RKO (cell line): ENCODE measurements around the gene NXPE3.
A peak's percentile ranks its signal among the peaks of the same experiment; 100 is the strongest.

Experiments used
- DNase-seq: peaks from one replicate; pipeline ENCODE4 v3.0.0-alpha.2; 2016; ENCODE audit warnings: low spot score

NXPE3 gene

DNA sequence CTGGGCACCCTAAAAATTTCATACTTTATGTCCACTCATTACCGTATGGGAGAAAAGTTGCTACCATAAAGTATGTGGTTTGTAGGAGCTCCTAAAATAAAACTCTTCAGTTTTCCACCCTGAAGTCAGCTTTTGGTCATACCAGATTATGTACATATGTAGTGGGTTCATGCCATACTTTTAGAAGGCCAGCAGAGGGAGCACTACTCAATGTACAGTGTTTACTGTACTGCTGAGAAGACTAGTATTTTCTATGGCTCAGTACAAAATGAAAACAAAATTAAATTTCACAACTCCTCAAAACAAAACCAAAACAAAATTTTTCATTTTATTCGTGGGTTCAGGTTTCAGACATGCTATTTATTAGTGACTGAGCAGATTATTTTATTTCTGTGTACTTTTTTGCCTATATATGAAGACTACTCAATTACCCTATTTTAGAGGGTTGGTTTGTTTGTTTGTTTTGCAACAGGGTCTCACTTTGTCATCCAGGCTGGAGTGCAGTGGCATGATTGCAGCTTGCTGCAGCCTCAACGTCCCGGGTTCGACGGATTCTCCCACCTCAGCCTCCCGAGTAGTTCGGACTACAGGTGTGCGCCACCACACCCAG is 24.3 kb downstream of the NXPE3 start:
- DNase-seq: peak; percentile 87

DNA sequence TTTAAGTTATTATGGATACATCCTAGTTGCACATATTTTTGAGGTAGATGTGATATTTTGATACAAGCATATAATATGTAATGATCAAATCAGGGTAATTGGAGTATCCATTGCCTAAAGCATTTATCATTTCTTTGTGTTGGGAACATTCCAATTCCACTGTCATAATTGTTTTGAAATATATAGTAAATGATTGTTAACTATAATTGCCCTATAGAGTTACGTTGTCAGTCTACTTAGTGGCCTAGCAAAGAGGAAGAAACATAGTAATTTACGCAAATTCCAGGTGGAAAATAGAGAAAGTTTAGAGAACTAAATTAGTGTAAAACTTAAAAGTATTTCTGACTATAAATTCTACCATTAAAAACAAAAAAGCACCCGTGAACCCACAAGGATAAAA is 24.9 kb downstream of the NXPE3 start:
- no peak for DNase-seq

DNA sequence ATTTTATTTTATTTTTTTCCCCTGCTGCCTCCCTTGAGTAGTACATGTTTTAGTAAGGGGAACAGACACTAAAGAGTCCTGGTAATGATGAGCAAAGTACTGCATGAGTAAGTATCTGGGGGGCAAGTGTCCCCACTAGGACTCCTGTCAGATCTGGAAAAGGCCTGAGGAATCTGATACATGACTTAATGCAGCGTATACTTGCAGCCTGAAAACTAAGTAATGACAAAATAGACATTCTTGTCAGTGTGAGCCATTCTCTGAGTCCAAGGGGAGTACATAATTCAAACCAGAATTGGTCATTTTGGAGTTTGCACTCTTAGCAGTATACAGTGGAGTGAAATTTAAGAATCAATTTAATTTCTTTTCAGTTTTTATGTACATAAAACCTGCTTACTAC is 27.5 kb downstream of the NXPE3 start:
- no peak for DNase-seq

DNA sequence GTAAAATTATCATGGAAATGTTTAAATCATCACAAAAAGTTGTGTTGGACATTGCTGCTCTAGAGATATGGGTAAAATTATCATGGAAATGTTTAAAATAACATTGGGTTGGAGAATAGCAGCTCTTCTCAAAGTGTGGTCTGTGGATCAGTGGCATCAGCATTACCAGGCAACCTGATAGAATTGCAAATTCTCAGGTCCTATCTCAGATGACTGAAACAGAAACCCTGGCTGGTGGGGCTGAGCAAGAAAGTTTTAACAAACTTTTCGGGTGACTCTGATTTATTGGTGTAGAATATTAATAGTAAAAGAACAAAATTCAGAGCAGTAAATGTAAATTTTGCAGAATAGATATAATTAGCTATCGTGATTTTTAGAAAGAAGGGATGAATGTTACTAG is 28.9 kb downstream of the NXPE3 start:
- no peak for DNase-seq

DNA sequence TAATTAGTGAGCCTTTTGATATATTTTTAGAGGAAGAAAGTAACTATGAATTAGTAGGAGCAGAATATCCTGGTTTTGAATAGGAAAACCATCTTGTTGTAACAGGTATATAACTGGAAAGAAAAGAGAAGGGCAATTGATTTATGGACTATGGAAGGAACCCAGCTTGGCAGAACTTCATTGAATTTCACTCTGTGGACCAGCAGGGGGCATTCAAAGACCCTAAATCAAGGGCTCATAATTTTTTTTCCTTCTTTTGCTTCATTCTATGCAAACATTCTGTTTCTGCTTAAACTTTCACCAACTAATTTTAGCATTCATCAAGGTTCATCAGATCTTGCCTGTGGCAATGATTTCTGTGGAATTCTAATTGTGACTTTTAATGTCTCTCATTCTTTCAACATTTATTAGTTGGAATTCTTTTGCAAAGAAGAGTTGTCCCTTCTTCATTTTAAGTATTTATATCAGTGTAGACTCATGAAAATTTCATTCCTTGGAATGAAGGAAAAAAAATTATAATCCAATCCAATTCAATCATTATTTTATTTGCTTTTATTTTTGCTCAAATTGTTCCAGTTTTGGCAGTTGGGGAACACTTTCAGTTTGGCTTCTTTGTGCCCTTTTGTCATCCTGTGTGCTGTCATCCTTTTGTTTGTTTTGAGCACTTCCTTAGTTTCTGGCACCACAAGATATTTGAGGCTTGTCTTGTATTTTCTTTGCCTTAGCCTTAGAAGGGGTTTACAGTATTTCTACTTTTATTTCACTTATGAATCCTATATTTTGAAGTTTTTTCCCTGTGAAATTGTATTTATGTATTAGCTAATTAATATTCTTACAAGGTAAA is 30.4 kb downstream of the NXPE3 start:
- peak; percentile 70 for DNase-seq

DNA sequence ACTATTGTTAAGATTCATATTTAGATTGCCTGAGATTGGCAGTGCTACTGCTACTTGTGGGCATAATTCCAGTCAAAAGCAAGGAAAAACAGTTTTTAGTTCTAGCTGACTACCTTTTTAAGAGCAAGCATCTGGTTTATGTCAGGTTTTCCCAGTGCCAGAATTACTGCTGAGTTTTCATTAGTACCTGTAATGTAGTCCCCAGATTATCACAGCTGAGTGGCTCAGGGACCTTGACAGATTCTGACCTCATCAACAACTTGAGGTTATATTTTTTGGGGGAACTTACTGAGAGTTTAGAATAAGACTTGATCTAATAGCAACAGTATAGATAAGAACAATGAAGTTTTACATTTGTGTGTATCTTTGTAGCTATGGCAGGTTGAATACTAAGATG is 31.0 kb downstream of the NXPE3 start:
- no peak for DNase-seq

DNA sequence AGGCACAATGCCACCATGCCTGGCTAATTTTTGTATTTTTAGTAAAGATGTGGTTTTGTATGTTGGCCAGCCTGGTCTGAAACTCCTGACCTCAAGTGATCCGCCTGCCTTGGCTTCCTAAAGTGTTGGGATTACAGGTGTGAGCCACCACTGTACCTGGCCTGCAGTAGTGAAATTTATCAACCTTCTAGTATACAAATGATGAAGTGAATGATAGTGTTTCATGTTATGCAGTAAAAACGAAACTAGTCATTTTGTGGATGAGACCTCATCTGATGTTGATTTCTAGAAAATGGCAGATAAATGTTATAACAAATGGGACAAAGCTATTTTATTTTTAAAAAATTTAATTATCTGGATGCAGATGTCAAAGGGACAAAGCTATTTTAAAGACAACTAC is 32.9 kb downstream of the NXPE3 start:
- DNase-seq: no peak

DNA sequence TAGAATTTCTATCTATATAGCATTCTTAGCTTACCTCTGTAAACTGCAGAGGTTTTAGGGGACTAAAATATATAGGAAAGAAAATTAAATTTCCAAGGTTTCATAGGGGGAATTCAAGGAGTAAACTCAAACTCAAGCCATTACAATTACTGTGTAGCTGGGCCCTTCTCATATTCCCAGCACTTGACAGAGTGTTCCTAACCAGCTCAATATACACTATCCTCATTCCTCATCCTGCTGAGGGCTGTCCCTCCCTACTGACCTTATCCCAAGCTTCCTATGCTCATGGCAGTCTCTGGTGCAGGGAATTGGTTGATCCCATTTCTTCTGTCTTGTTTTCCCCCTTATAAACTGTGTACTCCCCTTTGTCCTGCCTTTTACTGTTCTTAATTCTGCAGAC is 33.9 kb downstream of the NXPE3 start:
- DNase-seq: no peak

DNA sequence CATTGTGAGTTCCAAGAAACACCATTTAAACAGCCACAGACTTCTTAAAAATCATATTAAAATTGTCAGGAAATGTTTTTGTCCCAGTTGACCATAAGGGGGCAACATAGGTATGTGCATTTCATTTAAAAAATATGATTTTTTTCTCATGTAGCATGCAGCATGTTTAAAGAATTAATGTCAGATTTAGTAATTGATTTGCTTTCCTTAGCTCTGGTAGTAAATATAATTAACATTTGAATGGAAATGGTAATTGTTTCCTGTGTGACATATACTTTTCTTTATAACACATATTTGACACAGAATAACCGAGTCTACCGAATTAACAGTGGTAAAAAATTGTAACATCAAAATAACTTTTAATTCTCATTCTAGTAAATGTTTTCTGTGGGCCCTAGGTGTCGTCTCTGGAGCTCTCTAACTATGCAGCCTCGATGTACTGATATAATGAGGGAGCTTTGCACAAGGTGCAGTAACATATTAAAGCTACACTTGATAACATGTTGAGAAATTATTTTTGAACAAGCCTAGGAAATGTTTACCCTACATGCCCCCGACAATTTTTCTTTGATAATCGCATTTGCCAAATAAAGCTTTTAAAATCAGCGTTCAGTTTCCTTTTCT is 34.9 kb downstream of the NXPE3 start:
- peak; percentile 67 for DNase-seq

DNA sequence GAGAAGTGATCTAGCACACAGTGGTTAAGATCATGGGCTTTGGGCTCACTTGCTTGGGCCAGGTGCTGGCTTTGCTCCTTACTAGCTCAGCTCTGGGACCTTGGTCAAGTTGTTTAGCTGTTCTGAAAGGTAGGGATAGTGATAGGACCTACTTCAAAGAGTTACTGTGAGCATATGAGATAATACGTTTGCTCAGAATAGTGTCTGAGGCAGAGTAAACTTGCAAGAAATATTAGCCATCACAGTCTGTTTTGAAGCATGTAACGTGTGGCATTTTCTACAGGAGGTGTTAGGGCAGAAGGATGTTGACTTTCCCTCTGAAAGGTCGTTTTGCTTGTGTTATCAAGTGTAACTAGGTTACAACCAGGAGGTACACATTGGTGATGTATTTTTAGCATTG is 35.8 kb downstream of the NXPE3 start:
- DNase-seq: no peak

DNA sequence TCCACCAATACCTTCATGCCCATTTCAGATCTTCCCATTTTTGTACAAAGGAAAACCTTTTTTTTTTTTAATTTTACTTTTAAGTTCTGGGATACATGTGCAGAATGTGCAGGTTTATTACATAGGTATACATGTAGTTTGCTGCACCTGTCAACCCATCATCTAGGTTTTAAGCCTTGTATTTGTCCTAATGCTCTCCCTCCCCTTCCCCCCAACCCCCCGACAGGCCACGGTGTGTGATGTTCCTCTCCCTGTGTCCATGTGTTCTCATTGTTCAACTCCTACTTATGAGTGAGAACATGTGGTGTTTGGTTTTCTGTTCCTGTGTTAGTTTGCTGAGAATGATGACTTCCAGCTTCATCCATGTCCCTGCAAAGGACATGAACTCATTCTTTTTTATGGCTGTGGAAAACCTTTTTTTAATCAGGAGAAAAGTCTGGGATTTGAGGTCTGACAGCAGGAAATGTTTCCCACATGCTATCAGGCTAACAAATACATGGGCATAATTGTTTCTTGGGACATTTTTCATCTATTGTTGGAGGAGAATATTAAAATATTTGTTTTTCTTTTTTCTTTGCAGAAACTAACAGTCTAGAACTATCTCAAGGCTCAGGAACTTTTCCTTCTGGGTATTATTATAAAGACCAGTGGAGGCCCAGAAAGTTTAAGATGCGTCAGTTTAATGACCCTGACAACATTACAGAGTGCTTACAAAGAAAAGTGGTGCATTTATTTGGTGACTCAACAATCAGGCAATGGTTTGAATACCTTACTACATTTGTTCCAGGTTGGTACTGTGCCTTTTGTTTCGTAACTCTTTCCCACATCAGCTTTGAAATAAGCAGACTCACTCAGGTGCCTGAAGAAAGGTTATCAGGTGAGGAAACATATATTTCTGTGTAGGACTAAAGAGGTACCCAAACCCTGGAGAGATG is 37.5 kb downstream of the NXPE3 start:
- DNase-seq: no peak

DNA sequence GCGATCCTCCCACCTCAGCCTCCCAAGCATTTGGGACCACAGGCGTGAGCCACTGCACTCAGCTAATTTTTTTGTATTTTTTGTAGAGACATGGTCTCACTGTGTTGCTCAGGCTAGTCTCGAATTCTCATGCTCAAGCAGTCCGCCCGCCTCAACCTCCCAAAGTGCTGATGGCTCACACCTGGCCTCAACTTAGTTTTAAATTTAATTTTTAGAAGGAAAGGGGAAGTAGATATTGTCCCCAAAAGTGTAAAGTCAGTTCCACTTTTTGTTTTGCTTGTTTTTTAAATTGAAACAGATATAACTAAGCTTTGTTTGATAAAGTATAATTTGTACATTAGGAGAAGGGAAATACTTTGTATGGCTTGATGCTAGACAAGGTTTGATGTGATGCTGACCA is 39.0 kb downstream of the NXPE3 start:
- DNase-seq: no peak

DNA sequence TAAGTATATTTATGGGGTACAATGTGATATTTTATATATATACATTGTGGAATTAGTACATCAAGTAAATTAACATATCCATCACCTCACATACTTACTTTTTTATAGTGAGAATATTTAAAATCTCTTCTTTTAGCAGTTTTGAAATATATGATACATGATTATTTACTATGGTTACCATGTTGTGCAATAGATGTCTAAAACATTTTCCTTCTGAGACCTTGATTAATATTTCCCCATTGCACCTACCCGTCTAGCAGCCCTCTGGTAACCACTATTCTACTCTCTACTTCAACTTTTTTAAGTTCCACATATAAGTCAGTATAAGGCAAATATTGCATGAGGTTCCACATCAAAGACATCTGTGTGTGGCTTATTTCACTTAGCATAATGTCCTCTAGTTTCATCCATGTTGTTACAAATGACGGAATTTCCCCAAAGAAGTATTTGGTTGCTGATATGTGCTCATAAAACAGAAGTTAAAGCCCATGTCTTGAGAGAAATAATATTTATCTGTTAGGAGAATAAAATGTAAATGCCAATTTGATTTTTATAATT is 40.7 kb downstream of the NXPE3 start:
- DNase-seq: no peak

DNA sequence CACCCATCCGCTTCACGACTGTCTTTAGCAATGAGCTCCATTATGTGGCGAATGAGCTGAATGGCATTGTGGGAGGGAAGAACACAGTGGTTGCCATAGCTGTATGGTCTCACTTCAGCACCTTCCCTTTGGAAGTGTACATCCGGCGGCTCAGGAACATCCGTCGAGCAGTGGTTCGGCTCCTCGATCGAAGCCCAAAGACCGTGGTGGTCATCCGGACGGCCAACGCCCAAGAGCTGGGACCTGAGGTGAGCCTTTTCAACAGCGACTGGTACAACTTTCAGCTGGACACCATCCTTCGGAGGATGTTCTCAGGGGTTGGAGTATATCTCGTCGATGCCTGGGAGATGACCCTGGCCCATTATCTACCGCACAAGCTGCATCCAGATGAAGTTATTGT is 42.5 kb downstream of the NXPE3 start:
- DNase-seq: no peak

DNA sequence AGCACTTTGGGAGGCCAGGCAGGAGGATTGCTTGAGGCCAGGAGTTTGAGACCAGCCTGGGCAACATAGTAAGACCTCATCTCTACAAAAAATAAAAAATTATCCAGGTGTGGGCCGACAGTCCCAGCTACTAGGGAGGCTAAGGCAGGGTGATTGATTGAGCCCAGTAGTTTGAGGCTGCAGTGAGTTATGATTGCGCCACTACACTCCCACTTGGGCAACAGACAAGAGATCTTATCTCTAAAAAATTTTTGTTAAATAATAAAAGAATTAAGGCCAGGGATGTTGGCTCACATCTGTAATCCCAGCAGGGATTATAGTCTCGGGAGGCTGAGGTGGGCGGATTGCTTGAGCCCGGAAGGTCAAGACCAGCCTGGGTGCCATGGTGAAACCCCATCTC is 44.5 kb downstream of the NXPE3 start:
- DNase-seq: no peak

DNA sequence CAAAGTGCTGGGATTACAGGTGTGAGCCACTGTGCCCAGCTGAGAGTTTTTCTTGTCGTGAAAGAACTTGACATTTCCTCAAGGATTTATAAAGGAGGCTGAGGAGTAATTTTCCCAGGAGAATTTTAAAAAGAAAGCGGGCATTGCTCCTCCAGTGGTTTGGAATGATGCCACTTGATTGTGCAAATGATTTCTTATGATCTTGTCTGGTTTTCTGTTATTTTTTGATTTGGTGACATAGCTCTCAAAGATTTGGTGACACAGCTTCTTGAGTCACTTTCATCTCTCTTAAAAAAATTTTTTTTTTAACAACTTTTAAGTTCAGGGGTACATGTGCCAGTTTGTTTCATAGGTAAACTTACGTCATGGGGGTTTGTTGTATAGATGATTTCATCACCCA is 45.7 kb downstream of the NXPE3 start:
- peak; percentile 24 for DNase-seq

DNA sequence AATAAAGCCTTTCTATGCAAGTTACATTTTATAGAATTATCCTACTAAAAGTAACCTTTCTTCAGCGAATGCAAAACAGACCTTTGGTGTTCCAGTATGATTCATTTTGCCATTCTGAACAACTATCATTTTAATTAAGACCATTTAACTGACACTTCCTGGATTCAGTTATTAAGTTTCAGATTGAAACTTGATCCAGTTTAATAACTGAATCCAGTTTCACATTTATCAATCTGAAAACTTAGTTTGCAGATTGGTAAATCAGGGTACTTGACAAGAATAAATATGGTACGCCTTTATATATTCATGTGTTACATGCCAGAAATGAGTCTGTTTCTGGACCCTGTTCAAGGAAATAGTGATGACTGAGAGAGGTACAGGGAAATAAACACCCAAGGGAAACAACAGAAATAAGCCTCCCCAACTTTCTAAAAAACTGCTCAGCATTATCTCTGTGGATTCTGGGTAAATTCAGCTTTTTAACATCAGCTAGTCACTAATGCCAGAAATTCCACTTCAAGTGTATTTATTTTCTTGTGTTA is 47.0 kb downstream of the NXPE3 start:
- DNase-seq: peak; percentile 29

DNA sequence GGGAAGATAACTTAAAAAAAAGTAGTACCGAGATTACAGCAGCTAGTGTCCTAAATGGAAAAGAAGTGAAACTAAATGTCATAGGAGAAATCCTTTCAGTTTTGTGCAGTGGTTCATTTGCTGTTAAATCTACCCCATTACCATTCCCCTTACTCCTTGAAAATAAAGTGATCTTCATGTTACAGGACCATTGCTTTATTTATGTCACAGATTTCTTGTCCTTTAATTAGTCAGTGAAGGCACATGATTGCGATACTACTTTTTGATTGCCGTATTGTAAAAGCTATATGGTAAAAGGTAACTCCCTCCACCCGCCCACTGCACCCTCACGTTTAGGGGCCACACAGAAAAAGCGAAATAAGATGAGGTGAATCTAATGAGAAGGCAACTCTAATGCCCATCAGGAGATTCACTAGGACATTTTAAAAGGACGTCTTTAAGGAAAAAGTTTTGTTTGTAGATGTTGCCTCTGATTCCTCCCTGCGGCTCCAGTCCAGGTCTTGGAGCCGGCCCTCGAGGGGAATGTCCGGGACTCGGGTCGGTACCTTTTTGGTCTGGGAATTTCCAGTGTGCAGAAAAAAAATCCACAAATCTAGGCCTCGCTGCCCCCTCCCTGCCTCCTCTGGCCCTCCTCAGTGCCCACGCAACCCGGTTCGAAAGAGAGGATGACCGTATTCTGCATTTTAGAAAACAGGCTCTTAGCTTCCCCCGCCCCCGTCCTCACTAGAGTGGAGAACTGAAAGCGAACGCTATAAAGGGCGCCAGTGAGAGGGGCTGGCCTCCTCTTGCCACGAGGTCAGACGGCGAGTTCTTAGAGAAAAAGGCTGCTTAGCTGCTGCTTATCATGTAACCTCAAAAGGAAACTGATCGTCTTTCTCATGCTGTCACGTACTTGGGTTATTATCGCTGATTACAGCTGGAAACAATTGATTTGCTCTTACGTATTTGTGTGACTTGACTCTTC is 48.5 kb downstream of the NXPE3 start:
- peak; percentile 90 for DNase-seq

DNA sequence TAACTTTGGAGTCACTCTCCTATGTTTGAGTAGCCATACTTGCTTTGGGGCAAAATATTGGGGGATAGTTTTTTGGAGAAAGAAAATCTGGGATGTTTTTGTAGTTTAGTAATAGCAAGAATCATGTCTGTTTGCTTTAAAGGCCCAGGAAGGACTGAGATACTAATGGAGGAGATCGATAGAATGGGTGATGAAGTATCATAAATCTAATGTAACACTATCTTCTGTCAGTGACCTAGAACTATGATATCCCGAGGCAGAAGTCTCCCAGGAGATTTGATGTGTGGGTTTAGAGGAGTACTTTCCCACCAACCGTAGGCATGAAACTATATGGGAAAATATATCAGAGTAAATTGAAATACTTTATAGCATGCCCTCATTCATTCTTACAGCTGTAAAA is 49.3 kb downstream of the NXPE3 start:
- DNase-seq: peak; percentile 33

DNA sequence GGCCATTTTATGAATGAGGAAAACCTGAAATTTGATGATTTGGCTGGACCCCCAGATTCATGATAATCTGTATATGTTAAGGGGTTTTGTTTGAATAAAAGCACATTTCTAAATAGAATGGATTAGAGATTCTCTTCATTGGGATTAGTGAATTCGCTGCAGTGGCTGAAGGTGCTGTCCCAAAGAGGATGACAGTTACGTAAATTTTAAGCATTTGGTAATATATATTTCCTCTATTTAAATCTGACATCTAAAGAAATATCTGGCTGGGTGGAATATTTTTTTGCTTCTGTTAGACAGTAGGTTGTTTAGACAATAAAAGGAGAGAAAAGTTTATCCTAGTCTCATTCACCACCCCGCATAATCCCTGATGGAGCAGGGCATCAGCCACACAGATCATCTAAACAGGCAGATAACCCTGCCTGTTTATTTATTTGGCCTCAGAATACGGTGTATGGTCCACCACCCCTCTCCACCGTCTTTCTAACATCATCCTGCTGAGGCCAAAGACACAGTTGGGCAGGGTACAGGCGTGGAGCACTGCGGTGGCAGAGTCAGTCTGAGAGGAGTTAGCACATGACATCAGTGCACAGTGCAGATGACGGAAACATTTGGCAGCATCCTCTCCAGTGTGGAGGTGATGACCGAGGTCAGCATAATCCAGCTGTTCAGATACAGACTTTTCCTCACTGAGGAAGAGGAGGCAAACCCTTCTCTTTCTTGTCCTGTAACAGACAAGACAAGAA is 49.9 kb downstream of the NXPE3 start:
- peak; percentile 91 for DNase-seq
